CD4-positive, alpha-beta T cell treated with Interleukin-15 for 1 hour (primary cell): ENCODE measurements around the gene ME3.
"Not testable (repeated sequence)": the region's sequence is repeated elsewhere in the genome, so short reads cannot be mapped to it uniquely, and the experiment has no call there.

Source experiments
- DNase-seq: peaks from one replicate; pipeline ENCODE4 v3.0.0-alpha.2; 2020

Gene ME3

DNA sequence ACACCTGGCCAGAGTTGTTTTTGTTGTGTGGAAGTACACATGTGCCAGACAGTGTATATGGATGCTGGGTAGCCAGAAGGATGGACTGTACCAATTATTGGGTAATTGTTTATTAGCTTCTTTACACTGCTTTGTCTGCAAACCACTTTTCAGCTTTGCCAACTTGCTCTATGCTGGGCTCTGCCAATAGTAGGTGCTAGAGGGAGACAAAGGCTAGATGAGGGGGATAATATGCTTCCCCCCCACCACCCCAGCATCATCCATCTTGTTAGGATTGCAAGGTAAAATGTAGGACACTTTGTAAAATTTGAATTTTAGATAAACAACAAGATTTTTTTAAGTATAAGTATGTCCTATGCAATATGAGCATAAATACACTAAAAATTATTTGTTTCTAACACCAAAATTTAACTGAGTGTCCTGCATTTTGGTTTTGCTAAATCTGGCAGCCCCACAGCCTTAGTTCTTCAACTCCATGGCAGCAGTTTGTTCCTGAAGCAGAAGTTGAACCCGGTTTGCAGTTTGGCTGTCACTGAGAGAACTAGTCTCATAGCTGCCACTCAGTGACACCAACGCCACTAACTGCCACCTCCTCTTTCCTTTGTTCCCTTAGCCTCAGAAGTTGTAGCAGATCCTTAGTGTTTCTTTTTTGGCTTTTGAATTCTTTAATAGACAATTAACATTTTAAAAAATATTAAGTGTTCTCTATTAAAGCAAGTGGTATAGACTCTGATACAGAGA lies 219.0 kb downstream of the ME3 start:
- DNase-seq, result no peak

DNA sequence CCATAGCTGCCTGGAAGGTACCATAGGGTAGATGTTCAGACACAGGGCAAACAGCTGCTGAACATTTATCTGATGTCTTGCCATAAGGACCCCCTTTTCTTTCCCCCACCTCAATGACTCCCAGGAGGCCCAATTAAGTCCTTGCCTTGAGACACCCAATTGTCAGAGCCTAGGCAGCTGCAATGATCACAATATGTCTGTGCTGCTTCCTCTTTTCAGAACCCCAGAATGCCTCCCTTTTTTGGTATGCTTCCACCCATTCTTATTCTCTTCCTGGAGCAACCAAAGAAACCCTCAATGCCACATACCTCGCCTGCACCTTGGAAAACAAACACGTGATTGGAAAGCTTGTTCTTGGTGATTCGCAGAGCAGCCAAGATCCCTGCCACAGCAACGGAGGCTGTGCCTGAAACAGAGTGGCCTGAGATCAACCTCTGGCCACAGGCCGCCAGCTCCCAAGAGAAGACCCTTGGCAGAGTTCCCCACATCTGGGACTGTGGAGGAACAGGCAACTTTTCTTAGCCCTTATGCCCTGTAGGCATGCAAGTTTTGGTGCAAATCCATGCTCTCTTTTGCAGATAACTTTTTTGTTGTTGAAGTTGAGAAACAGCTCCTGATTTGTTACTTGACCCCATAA lies 222.3 kb downstream of the ME3 start:
- no peak for DNase-seq

- no peak for DNase-seq
These were observed 224.5 kb downstream of the ME3 start for GRCh38 chr11:86447763-86448480.

DNA sequence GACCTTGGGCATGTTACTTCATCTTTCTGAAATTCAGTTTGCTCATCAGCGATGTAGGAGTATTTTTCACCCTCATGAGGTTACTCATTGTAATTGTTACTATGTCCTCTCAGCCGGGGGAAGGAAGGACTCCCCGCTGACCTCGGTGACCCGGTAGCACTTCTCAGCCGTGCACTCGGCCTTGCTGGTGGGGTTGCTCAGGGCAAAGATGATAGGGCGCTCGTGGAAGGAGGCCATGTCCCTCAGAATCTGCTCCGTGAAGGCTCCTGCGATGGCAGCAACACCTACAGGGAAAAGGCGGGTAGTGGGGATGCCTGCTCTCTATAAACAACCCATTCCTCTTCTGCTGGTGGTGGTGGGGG lies 225.5 kb downstream of the ME3 start:
- DNase-seq, result no peak

DNA sequence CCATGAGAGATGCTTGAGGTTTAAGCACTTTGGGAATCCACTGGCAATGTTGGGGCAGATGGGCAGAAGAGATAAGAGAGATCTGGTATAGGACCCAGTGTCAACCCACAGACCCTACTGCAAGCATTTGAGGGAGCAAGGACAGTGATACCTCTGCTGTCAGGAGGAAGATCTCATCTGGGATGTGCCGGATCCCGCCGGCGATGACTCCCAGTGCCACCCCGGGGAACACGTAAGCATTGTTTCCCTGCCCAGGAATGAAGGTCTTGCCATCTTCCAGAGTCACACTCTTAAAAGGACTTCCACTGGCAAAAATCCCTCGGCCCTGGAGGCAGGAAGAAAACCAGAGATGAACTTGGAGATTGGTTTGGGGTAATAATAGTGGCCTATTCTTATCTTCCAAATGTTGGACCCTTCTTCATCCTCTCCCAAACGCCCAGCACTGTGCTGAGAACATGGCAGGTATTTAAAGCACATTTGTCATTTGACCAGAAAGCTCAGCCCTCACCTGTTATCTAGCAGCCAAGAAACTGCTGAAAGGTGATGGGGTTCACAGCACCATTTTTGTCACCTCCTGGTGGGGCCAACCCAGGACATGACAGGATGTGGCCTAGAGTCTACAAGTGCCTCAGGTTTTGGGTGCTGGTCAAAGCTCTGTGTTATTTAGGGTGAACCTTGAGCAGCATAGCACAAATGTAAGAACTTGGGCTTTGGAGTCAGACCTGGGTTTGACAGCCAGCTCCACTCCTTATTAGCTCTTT lies 226.1 kb downstream of the ME3 start:
- DNase-seq, result no peak

DNA sequence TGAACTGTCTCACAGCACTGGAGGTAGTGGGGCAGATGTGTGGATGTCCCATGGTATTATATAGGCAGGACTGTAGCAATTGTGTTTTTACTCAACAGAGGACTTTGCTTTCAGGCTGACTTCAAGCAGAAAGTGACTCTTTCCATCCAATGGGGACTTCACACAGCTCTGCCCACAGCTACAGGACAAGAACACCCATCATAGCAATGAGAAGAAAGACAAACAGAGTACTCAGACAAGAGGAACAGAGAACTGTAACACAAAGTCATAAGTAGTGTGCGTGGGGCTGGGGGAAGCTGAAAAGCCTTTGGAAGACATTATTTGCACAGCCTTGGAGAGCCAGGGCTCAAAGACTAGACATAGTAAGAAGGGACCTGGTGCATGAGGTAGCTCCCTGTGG lies 227.4 kb downstream of the ME3 start:
- DNase-seq, result no peak

DNA sequence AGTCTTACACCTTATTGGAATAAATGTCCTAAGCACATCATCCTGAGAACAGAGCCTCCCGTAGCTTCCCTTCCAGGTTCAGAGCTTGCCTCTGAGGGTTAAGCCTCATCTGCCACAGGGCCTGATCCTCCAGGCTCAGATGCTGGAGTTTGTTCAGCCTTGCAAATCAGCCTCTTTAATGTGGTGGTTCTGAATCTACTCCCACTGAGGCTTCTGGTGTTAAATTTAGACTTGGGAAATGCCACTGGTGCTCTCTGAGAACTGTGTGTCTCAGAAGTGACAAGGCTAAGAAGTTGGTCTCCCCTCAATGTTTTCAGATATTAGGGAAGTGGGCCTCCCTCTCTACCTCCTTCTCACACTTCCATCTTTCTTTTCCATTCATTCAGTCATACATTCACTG lies 229.0 kb downstream of the ME3 start:
- no peak for DNase-seq

- no peak for DNase-seq
These were observed 229.6 kb downstream of the ME3 start for GRCh38 chr11:86442827-86443226.

DNA sequence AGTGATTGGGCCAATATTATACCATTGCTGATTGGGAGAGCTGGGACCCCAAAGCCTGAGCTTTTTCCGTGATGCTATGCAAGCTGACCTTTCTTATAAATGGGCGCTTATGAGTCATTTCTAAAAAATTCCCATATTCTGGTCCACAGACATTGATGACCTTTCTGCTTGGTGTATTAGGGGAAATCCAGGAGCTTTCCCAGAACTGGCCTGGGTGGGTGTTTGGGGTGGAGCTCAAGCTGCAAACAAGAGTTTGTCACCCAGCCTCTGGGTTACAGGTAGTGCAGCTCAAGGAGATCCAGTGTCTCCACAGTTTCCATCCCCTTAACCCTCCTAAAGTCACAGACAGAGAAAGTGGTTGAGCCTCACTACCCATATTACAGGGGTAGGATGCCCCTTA lies 230.0 kb downstream of the ME3 start:
- DNase-seq, result no peak

DNA sequence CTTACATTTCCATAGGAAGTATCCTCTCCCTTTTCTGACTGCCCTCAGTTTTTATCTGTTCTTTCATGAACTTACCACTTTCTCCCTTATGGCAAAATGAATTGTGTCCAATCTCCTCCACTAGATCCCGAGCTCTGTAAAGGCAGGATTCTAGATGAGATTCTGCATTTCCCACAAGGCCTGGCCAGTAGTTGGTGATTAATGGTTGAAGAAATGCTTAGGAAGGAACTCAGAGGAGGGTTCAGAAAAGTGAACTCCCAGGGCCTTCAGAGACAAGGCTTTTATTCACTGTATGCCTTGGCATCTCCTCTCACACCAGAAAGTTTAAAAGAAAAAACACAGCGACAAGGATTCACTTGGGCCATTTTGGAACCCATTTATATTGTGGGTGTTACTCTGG lies 231.6 kb downstream of the ME3 start:
- DNase-seq, result no peak

GRCh38 chr11:86440305-86440716 lies 232.1 kb downstream of the ME3 start:
- no peak for DNase-seq

GRCh38 chr11:86438685-86439084 lies 233.7 kb downstream of the ME3 start:
- DNase-seq, result no peak

- no peak for DNase-seq
These were observed 236.7 kb downstream of the ME3 start for GRCh38 chr11:86435711-86436110.

GRCh38 chr11:86433361-86434095 lies 238.9 kb downstream of the ME3 start:
- DNase-seq, result not testable (repeated sequence)

- DNase-seq, result no peak
These were observed 241.2 kb downstream of the ME3 start for GRCh38 chr11:86431258-86431657.

DNA sequence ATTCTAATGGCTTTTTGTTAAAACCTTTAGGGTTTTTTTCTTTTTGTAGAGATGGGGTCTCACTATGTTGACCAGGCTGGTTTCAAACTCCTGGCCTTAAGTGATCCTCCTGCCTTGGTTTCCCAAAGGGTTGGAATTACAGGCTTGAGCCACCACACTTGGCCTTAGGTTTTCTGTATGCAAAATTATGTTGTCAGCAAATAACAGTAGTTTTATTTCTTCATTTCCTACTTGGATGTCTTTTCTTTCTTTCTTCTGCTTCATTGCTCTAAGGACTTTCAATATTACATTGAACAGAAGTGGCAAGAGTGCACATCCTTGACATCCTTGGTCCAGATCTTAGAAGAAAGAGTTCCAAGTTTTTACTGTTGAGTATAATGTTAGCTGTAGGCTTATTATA lies 245.0 kb downstream of the ME3 start:
- no peak for DNase-seq

GRCh38 chr11:86423488-86423887 lies 248.9 kb downstream of the ME3 start:
- DNase-seq, result not testable (repeated sequence)

- DNase-seq, result no peak
These were observed 250.0 kb downstream of the ME3 start for GRCh38 chr11:86422371-86422770.

GRCh38 chr11:86421946-86422345 lies 250.5 kb downstream of the ME3 start:
- no peak for DNase-seq

DNA sequence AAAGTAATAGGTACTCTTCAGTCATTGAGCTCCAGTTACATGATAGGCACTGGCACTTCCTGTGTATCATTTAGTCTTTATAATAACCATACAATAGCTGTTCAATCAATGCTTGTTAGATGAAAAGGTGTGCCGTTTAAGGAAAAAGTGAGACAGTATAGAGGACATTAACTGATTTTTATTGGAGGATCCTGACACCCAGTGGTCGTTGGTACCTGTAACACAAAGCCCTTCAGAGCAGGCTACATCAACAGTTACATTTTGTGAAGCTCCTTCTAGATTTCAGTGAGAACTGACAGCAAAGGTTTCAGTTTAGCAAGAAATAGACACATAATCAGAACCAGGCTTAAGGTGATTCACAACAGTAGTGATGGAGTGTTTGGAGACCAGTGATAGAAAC lies 253.5 kb downstream of the ME3 start:
- DNase-seq, result no peak

DNA sequence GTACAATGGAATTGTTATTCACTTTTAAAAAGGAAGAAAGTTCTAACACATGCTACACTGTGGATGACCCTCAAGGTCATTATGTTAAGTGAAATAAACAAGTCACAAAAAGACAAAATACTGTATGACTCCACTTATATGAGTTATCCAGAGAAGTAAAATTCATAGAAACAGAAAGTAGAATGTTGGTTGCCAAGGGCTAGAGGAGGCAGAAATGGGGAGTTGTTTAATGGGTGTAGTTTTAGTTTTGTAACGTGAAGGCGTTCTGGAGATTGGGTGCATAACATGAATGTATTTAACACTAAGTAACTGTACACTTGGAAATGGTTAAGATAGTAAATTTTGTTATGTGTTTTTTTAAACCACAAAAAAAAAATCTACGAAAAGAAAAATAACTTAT lies 253.9 kb downstream of the ME3 start:
- no peak for DNase-seq

DNA sequence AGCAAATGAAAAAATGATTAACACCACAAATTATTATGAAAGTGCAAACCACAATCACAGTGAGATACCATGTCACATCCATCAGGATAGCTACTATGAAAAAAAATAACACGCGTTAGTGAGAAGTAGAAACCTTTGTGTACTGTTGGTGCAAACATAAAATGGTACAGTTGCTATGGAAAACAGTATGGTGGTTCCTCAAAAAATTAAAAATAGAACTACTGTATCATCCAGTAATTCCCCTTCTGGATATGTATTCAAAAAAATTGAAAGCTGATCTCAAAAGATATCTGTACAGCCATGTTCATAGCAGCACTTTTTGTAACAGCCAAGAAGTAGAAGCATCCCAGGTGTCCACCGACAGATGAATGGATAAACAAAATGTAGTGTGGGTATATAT lies 254.3 kb downstream of the ME3 start:
- no peak for DNase-seq

DNA sequence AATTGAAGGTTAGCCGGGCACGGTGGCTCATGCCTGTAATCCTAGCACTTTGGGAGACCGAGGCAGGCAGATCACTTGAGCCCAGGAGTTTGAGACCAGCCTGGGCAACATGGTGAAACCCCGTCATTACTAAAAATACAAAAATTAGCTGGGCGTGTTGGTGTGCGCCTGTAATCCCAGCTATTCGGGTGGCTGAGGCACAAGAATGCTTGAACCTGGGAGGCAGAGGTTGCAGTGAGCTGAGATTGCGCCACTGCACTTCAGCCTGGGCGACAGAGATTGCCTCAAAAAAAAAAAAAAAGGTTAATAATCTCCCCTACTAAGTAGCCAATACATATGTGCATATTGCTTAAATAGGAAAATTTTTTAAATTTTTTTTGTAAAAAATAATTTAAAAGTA lies 255.5 kb downstream of the ME3 start:
- DNase-seq, result not testable (repeated sequence)
